K562 (cell line): ENCODE results near the gene HYPK. TPM values are rescaled to one million over a fixed set of nuclear protein-coding genes. Genes with fewer than 3 reads are reported as not detected.

ENCODE experiments used
- CREB3L1 ChIP-seq: fragments of 450-650 bp; IDR thresholded peaks from 2 replicates; pipeline ENCODE4 v1.6.1; 2014; ENCODE audit warnings: low read depth, mild to moderate bottlenecking, moderate library complexity, borderline replicate concordance
- LCOR ChIP-seq: sonication (generic); formaldehyde crosslinking; IDR thresholded peaks from 2 replicates; pipeline ENCODE4 v1.8.0; 2022; ENCODE audit warnings: mild to moderate bottlenecking, missing genetic modification reagents
- MXD1 ChIP-seq: fragments of 250-450 bp; sonication (Bioruptor Pico); IDR thresholded peaks from 2 replicates; pipeline ENCODE4 v1.8.0; 2021; ENCODE audit warnings: borderline replicate concordance, mild to moderate bottlenecking, moderate library complexity; ENCODE audit not compliant: poor library complexity, severe bottlenecking
- NBN ChIP-seq: fragments of 450-650 bp; IDR thresholded peaks from 2 replicates; pipeline ENCODE4 v1.6.1; 2016; ENCODE audit warnings: low read depth, mild to moderate bottlenecking
- RAD51 ChIP-seq: fragments of 450-650 bp; IDR thresholded peaks from 2 replicates; pipeline ENCODE4 v1.7.1; 2016; ENCODE audit warnings: low read depth, mild to moderate bottlenecking, borderline replicate concordance
- RERE ChIP-seq: sonication (generic); formaldehyde crosslinking; IDR thresholded peaks from 2 replicates; pipeline ENCODE4 v1.8.0; 2023; ENCODE audit warnings: missing genetic modification reagents, mild to moderate bottlenecking, borderline replicate concordance
- RREB1 ChIP-seq: fragments of 250-450 bp; sonication (Bioruptor Pico); IDR thresholded peaks from 2 replicates; pipeline ENCODE4 v1.4.0; 2020
- TEAD1 ChIP-seq, 2 experiments: fragments of 450-650 bp in 1 of 2; sonication (generic) in 1 of 2; formaldehyde crosslinking; IDR thresholded peaks; 2 replicates each; pipeline versions ENCODE4 v1.4.0 to v1.8.0; 2020 to 2022; ENCODE audit warnings: mild to moderate bottlenecking in 2 of 2, missing genetic modification reagents in 1 of 2
- ZBTB26 ChIP-seq: fragments of 450-650 bp; formaldehyde crosslinking; IDR thresholded peaks from 2 replicates; pipeline ENCODE4 v1.4.0; 2022; ENCODE audit warnings: missing genetic modification characterization
- ZNF324 ChIP-seq: fragments of 250-450 bp; sonication (Bioruptor Pico); IDR thresholded peaks from 2 replicates; pipeline ENCODE4 v1.4.0; 2020; ENCODE audit warnings: mild to moderate bottlenecking
- polyA plus RNA-seq, 8 experiments: library from polyadenylated mRNA; depleted of rRNA in 4 of 8; stranded (reverse) in 5 of 8; unstranded in 3 of 8; fragments of >200 nt; fragmentation: Nextera tagmentation in 2 of 8; fragmentation: Illumina TruSeq in 1 of 8; extraction: Ambion mirVana in 2 of 8; extraction: Trizol in 1 of 8; gene quantifications; 2 replicates each; pipeline versions ENCODE4 v1.2.1 to v1.2.3, GENCODE V29; 2011 to 2014; ENCODE audit warnings: inconsistent platforms in 1 of 8, missing spikeins in 1 of 8
- total RNA-seq, 7 experiments: library from RNA; depleted of rRNA in 6 of 7; stranded (reverse); fragments of >200 nt in 6 of 7; fragmentation: Illumina TruSeq in 2 of 7; extraction: Trizol in 2 of 7; gene quantifications; 2 replicates each; pipeline versions ENCODE4 v1.2.1 to v1.2.3, GENCODE V29; 2011 to 2021; ENCODE audit warnings: low replicate concordance in 1 of 7

The HYPK gene
- total and polyA plus RNA-seq, 9 of the 15 experiments (the other 6 are each of a cell fraction or from before 2014, with no cell fraction given), result 7.2 to 28.0 (median 21.1) TPM

GRCh38 chr15:43777267-43777914 is 23.0 kb upstream of the HYPK start (continued):
- no peak for TF ChIP-seq RERE (CRISPR knock-in tag)
- TF ChIP-seq RREB1 (CRISPR knock-in tag), result no peak
- no peak for TF ChIP-seq RAD51
- no peak for TF ChIP-seq ZBTB26
- no peak for TF ChIP-seq MXD1 (CRISPR knock-in tag)
- no peak for TF ChIP-seq TEAD1 (CRISPR knock-in tag; IDR thresholded peaks at IDR 0.05)
- no peak for TF ChIP-seq CREB3L1
- no peak for TF ChIP-seq LCOR (CRISPR knock-in tag)
- TF ChIP-seq ZNF324 (CRISPR knock-in tag), result no peak
- no peak for TF ChIP-seq NBN
